Measurements from ENCODE around the gene NEO1. TPM values are rescaled to one million over a fixed set of nuclear protein-coding genes. Genes with fewer than 3 reads are reported as not detected.

The NEO1 gene
- total RNA-seq, 1 donor from 2014 or later: 37.8 TPM

GRCh38 chr15:73082812-73083211 is 30.5 kb downstream of the NEO1 start:
- Histone ChIP-seq H3K4me3 (no peak overlapping the region), H3K27ac (no peak overlapping the region), H3K36me3 (no peaks in the 10 kb centered on the region), H3K4me1 (peaks cover 28% of the 10 kb centered on the region), H3K27me3 (ENCODE audit: low read depth) (no peaks in the 10 kb centered on the region), H3K9me3 (no peaks in the 10 kb centered on the region)
- no peak for ATAC-seq
- no peak for TF ChIP-seq CTCF (IDR thresholded peaks at IDR 0.05)
- no peak for DNase-seq
- intact Hi-C loops (cut with DNase I): no loop called here

GRCh38 chr15:73087098-73087497 is 34.8 kb downstream of the NEO1 start:
- DNase-seq (no peak), ATAC-seq (no peak)
- H3K4me1 ChIP-seq: no peaks in the 10 kb centered on the region
- H3K4me3 ChIP-seq: no peak overlapping the region
- no peaks in the 10 kb centered on the region for H3K36me3 ChIP-seq
- no peaks in the 10 kb centered on the region for H3K9me3 ChIP-seq
- no peaks in the 10 kb centered on the region for H3K27me3 ChIP-seq (ENCODE audit: low read depth)
- intact Hi-C loops (cut with DNase I): no loop called here
- TF ChIP-seq CTCF (IDR thresholded peaks at IDR 0.05): no peak
- H3K27ac ChIP-seq: no peak overlapping the region

GRCh38 chr15:73105064-73105463 is 52.8 kb downstream of the NEO1 start:
- Histone ChIP-seq H3K4me1 (no peaks in the 10 kb centered on the region), H3K36me3 (no peaks in the 10 kb centered on the region), H3K9me3 (no peaks in the 10 kb centered on the region), H3K27ac (no peak overlapping the region), H3K4me3 (no peak overlapping the region), H3K27me3 (ENCODE audit: low read depth) (no peaks in the 10 kb centered on the region)
- ATAC-seq (no peak), DNase-seq (no peak)
- no peak for TF ChIP-seq CTCF (IDR thresholded peaks at IDR 0.05)
- intact Hi-C loops (cut with DNase I): no loop called here

- no peak for TF ChIP-seq CTCF (IDR thresholded peaks at IDR 0.05)
- no peaks in the 10 kb centered on the region for H3K9me3 ChIP-seq
- ATAC-seq (no peak), DNase-seq (no peak)
- intact Hi-C loops (cut with DNase I): no loop called here
- no peak overlapping the region for H3K27ac ChIP-seq
- H3K27me3 ChIP-seq (ENCODE audit: low read depth): no peaks in the 10 kb centered on the region
- H3K4me1 ChIP-seq: no peaks in the 10 kb centered on the region
- H3K4me3 ChIP-seq: no peak overlapping the region
- H3K36me3 ChIP-seq: no peaks in the 10 kb centered on the region
These were observed 56.4 kb downstream of the NEO1 start for GRCh38 chr15:73108676-73109075.

GRCh38 chr15:73109765-73110164 is 57.5 kb downstream of the NEO1 start:
- TF ChIP-seq CTCF (IDR thresholded peaks at IDR 0.05): no peak
- H3K9me3 ChIP-seq: no peaks in the 10 kb centered on the region
- no peak overlapping the region for H3K27ac ChIP-seq
- H3K4me3 ChIP-seq: no peak overlapping the region
- DNase-seq (no peak), ATAC-seq (no peak)
- H3K36me3 ChIP-seq: no peaks in the 10 kb centered on the region
- no peaks in the 10 kb centered on the region for H3K4me1 ChIP-seq
- H3K27me3 ChIP-seq (ENCODE audit: low read depth): no peaks in the 10 kb centered on the region
- intact Hi-C loops (cut with DNase I): no loop called here

GRCh38 chr15:73110201-73110600 is 57.9 kb downstream of the NEO1 start:
- intact Hi-C loops (cut with DNase I): no loop called here
- Histone ChIP-seq H3K4me3 (no peak overlapping the region), H3K4me1 (no peaks in the 10 kb centered on the region), H3K36me3 (no peaks in the 10 kb centered on the region), H3K9me3 (no peaks in the 10 kb centered on the region), H3K27ac (no peak overlapping the region), H3K27me3 (ENCODE audit: low read depth) (no peaks in the 10 kb centered on the region)
- no peak for DNase-seq
- TF ChIP-seq CTCF (IDR thresholded peaks at IDR 0.05): no peak
- no peak for ATAC-seq

Measured in lower lobe of right lung (tissue), 2 donors.